ENCODE results near the gene DNAH2. TPM values are rescaled to one million over a fixed set of nuclear protein-coding genes. Genes with fewer than 3 reads are reported as not detected.

Gene DNAH2
- total and polyA plus RNA-seq, 2 donors (not counting 3 experiments of a cell fraction or from before 2014, with no cell fraction given) = 0.10 to 0.11 TPM

DNA sequence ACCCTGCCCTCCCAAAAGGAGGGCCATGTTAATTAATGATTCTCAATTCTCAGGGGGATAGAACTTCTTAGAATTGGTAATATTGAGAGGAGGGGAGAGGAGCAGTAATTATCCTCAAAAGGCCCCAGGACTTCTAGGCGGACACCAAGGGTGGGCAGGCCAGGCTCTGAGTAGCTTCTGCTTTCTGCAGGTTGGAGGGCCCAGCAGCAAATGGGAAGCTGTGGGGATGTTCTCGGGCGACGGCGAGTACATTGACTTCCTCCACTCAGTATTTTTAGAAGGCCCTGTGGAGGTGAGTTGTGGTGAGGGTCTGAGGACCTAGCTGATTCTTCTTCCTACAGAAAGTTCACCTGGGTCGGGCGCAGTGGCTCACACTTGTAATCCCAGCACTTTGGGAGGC lies 57.5 kb downstream of the DNAH2 start:
- ChIA-PET POLR2A (no interaction called here), CTCF (no interaction called here)
- Histone ChIP-seq H3K4me1 (ENCODE audit: control insufficient read depth, extremely low read depth, insufficient read depth, low read length) (no peaks in the 10 kb centered on the region), H3K27ac (ENCODE audit: insufficient read depth, low read depth, low read length) (no peak overlapping the region), H2AFZ (ENCODE audit: low read depth, low read length) (no peak overlapping the region), H3K9me3 (replicated peaks; ENCODE audit: control insufficient read depth, insufficient read depth, low read length) (no peaks in the 10 kb centered on the region), H3K9me1 (replicated peaks; ENCODE audit: control insufficient read depth, extremely low read depth, insufficient read depth, low read length) (no peaks in the 10 kb centered on the region), H3K4me2 (ENCODE audit: insufficient read depth, low read length) (no peak overlapping the region), H3K79me2 (ENCODE audit: control insufficient read depth, insufficient read depth, low read length) (no peaks in the 10 kb centered on the region), H3K36me3 (ENCODE audit: control insufficient read depth in 2 of 2, extremely low read depth in 1 of 2, insufficient read depth in 2 of 2, low read length in 2 of 2) (no peaks in the 10 kb centered on the region), H3K9ac (replicated peaks; ENCODE audit: extremely low read depth, insufficient read depth, low read length) (no peak overlapping the region), H3K27me3 (ENCODE audit: control insufficient read depth in 2 of 2, insufficient read depth in 2 of 2, low read length in 2 of 2) (peaks cover 4 to 12% of the 10 kb centered on the region in 2 experiments), H4K20me1 (replicated peaks; ENCODE audit: control insufficient read depth, extremely low read depth, insufficient read depth, low read length) (no peaks in the 10 kb centered on the region), H3K4me3 (replicated peaks in 1 of 3; ENCODE audit: insufficient read depth in 1 of 3, low read depth in 1 of 3, low read length in 3 of 3) (no peak overlapping the region)
- TF ChIP-seq JUN (IDR thresholded peaks at IDR 0.05; ENCODE audit: borderline replicate concordance, insufficient read depth, insufficient read length, low read depth) (no peak), GATA2 (IDR thresholded peaks at IDR 0.05; ENCODE audit: insufficient read depth, insufficient read length, low read depth, low read length) (no peak), MYC (IDR thresholded peaks at IDR 0.05; ENCODE audit: low read depth, low read length) (no peak), POLR2AphosphoS5 (IDR thresholded peaks at IDR 0.05; ENCODE audit: insufficient read depth, low read depth, low read length) (no peak), FOS (IDR thresholded peaks at IDR 0.05; ENCODE audit: borderline replicate concordance, insufficient read depth, low read length) (no peak), POLR2A (IDR thresholded peaks at IDR 0.05; ENCODE audit: low read depth, low read length) (no peak), EZH2 (IDR thresholded peaks at IDR 0.05; ENCODE audit: borderline replicate concordance, low read depth, low read length, severe bottlenecking) (no peak)
- TF ChIP-seq, protein P1, sequence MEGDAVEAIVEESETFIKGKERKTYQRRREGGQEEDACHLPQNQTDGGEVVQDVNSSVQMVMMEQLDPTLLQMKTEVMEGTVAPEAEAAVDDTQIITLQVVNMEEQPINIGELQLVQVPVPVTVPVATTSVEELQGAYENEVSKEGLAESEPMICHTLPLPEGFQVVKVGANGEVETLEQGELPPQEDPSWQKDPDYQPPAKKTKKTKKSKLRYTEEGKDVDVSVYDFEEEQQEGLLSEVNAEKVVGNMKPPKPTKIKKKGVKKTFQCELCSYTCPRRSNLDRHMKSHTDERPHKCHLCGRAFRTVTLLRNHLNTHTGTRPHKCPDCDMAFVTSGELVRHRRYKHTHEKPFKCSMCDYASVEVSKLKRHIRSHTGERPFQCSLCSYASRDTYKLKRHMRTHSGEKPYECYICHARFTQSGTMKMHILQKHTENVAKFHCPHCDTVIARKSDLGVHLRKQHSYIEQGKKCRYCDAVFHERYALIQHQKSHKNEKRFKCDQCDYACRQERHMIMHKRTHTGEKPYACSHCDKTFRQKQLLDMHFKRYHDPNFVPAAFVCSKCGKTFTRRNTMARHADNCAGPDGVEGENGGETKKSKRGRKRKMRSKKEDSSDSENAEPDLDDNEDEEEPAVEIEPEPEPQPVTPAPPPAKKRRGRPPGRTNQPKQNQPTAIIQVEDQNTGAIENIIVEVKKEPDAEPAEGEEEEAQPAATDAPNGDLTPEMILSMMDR (IDR thresholded peaks at IDR 0.05; ENCODE audit: extremely low read depth in 1 of 2, insufficient read depth in 1 of 2, low read depth in 1 of 2, low read length in 2 of 2) = no peak
- TF ChIP-seq, protein P2, sequence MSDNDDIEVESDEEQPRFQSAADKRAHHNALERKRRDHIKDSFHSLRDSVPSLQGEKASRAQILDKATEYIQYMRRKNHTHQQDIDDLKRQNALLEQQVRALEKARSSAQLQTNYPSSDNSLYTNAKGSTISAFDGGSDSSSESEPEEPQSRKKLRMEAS (IDR thresholded peaks at IDR 0.05; ENCODE audit: insufficient read depth, insufficient read length) = no peak
- intact Hi-C loops (cut with micrococcal nuclease) = no loop called here
- no peak for DNase-seq (ENCODE audit: low read depth, low spot score)
- dilution Hi-C loops (cut with MboI; ENCODE audit: extremely low pct_ligation_motif_present, low sequenced_read_pairs) = no loop called here
- no TSS peak for BruUV-seq (replicated peaks)
- no peak for FAIRE-seq
